NT2/D1 (cell line): Measurements from ENCODE around the gene PEX3.

Experiments
- YY1 ChIP-seq: IDR thresholded peaks from 2 replicates; pipeline ENCODE4 v1.6.1; 2011; ENCODE audit not compliant: insufficient read length, insufficient read depth
- ZNF274 ChIP-seq: IDR thresholded peaks from 2 replicates; pipeline ENCODE4 v1.6.1; 2011; ENCODE audit warnings: mild to moderate bottlenecking, low read depth, low read length

DNA sequence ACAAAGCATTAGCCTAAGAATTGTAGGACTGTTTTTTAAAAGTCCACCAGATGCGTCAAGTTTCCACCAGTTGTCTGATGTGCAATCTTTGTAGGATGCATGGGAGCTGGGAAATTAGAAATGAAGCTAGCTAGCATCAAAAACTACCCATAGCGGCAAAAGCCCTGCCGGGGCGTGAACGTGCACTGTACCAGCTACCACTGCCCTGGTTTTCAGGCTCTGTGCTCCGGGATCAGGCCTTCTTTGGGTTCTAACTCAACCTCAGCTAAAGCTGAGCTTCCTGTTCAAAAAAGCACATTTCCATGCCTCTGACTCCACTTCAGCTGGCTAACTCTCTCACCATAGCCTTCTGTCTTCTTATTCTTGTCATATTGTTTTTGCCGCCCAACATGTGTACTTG, 87.8 kb downstream of the PEX3 start:
- TF ChIP-seq YY1 = no peak
- TF ChIP-seq ZNF274 = no peak
